ENCODE data around the gene NUTF2. TPM values are rescaled to one million over a fixed set of nuclear protein-coding genes. Genes with fewer than 3 reads are reported as not detected.

The NUTF2 gene
- total RNA-seq, 4 donors from 2014 or later, result 56.5 to 98.2 (median 75.4) TPM

- TF ChIP-seq CTCF (IDR thresholded peaks at IDR 0.05; ENCODE audit: low read depth), result no peak
Observed at GRCh38 chr16:67841198-67841815, 5.4 kb upstream of the NUTF2 start.

- no peak for TF ChIP-seq CTCF (IDR thresholded peaks at IDR 0.05; ENCODE audit: low read depth)
Observed at GRCh38 chr16:67841816-67842508, 4.8 kb upstream of the NUTF2 start, which contains the start of gene THAP11. TSS of gene THAP11 (plus strand) at chr16:67842320. CDS start at chr16:67842555, 235 bp downstream.

- TF ChIP-seq CTCF (IDR thresholded peaks at IDR 0.05; ENCODE audit: low read depth), result no peak
Observed at GRCh38 chr16:67842509-67843342, 4.0 kb upstream of the NUTF2 start.

GRCh38 chr16:67843343-67843765 is 3.4 kb upstream of the NUTF2 start:
- TF ChIP-seq CTCF (IDR thresholded peaks at IDR 0.05; ENCODE audit: low read depth), result no peak

GRCh38 chr16:67844497-67844896 is 2.2 kb upstream of the NUTF2 start:
- TF ChIP-seq CTCF (IDR thresholded peaks at IDR 0.05; ENCODE audit: low read depth), result no peak

GRCh38 chr16:67845291-67846062 is 1.3 kb upstream of the NUTF2 start:
- no peak for TF ChIP-seq CTCF (IDR thresholded peaks at IDR 0.05; ENCODE audit: low read depth)
